Endodermal cell (in vitro differentiated cells): ENCODE data around the gene RAP1GAP2. TPM values are rescaled to one million over a fixed set of nuclear protein-coding genes. Genes with fewer than 3 reads are reported as not detected.

Experiments
- DNase-seq: peaks from one replicate; pipeline ENCODE4 v3.0.0-alpha.2; 2017
- H3K27ac ChIP-seq: 2 replicates; pipeline ENCODE4 v1.5.1; 2013; ENCODE audit warnings: mild to moderate bottlenecking, low read depth, low read length, moderate library complexity
- H3K27me3 ChIP-seq: 2 replicates; pipeline ENCODE4 v1.6.1; 2013; ENCODE audit warnings: mild to moderate bottlenecking, low read length, moderate library complexity; ENCODE audit not compliant: insufficient read depth, control insufficient read depth, poor library complexity, severe bottlenecking
- H3K36me3 ChIP-seq: 2 replicates; pipeline ENCODE4 v1.7.0; 2013; ENCODE audit warnings: mild to moderate bottlenecking, low read length, moderate library complexity; ENCODE audit not compliant: control insufficient read depth, insufficient read depth
- H3K4me1 ChIP-seq: one replicate; pipeline ENCODE4 v1.7.0; 2013; ENCODE audit warnings: low read length; ENCODE audit not compliant: control insufficient read depth, insufficient read depth
- H3K4me3 ChIP-seq: 2 replicates; pipeline ENCODE4 v1.5.1; 2013; ENCODE audit warnings: mild to moderate bottlenecking, low read length, moderate library complexity
- H3K9ac ChIP-seq: 2 replicates; pipeline ENCODE4 v1.6.1; 2013; ENCODE audit warnings: mild to moderate bottlenecking, low read length, moderate library complexity; ENCODE audit not compliant: poor library complexity, severe bottlenecking; ENCODE audit errors: extremely low read depth
- H3K9me3 ChIP-seq: 2 replicates; pipeline ENCODE4 v1.6.1; 2013; ENCODE audit warnings: mild to moderate bottlenecking, low read length, moderate library complexity; ENCODE audit not compliant: control insufficient read depth
- H3K27ac Mint-ChIP-seq: 2 replicates; pipeline ENCODE4 v1.8.0; 2020; ENCODE audit warnings: mixed read lengths
- H3K27me3 Mint-ChIP-seq: 2 replicates; pipeline ENCODE4 v1.8.0; 2021; ENCODE audit warnings: mild to moderate bottlenecking, mixed read lengths; ENCODE audit not compliant: insufficient read depth
- H3K36me3 Mint-ChIP-seq: 2 replicates; pipeline ENCODE4 v1.8.0; 2020; ENCODE audit warnings: low read depth, mixed read lengths
- H3K4me1 Mint-ChIP-seq: 2 replicates; pipeline ENCODE4 v1.8.0; 2020; ENCODE audit warnings: mixed read lengths
- H3K4me3 Mint-ChIP-seq: 2 replicates; pipeline ENCODE4 v1.8.0; 2020; ENCODE audit warnings: mild to moderate bottlenecking, moderate library complexity, mixed read lengths
- H3K9me3 Mint-ChIP-seq: 2 replicates; pipeline ENCODE4 v1.8.0; 2020; ENCODE audit warnings: mild to moderate bottlenecking, mixed read lengths
- CTCF ChIP-seq: fragments of 200-600 bp; sonication (generic); conservative IDR thresholded peaks from 2 replicates; pipeline ENCODE4 v1.5.0; 2021; ENCODE audit warnings: antibody characterized with exemption, mild to moderate bottlenecking
- WGBS, 2 experiments: methylation state at CpG; one replicate each; pipeline versions ENCODE4 v1.1.5 to v1.1.7; 2013; ENCODE audit warnings: missing lambda C conversion rate in 2 of 2, mixed read lengths in 1 of 2; ENCODE audit not compliant: insufficient coverage in 1 of 2, insufficient read length in 1 of 2; 5-methylcytosine and 5-hydroxymethylcytosine counted together
- total RNA-seq, 2 donors: library from RNA; stranded (reverse); fragmentation: NEBNext Ultra II Directional in 1 of 2; extraction: Animal tissue kit (Norgen Biotek cat#: 25700) in 1 of 2; gene quantifications; 2 replicates in 1 of 2; 3 replicates in 1 of 2; pipeline ENCODE4 v1.2.1, GENCODE V29; 2021

The RAP1GAP2 gene
- total RNA-seq, 2 donors from 2014 or later, result 18.0 to 44.3 TPM

- Histone ChIP-seq H3K27ac (no peak overlapping the region), H3K9ac (no peak overlapping the region), H3K9me3 (no peaks in the 10 kb centered on the region), H3K4me1 (peaks cover 12% of the 10 kb centered on the region), H3K27me3 (no peaks in the 10 kb centered on the region), H3K4me3 (no peak overlapping the region), H3K36me3 (no peaks in the 10 kb centered on the region)
- DNase-seq, result peak; percentile 96
- no peaks in the 10 kb centered on the region for H3K9me3 Mint-ChIP-seq
- WGBS, 2 experiments, result 78 to 83% methylated on average over 6 to 7 of the region's 7 CpGs
- peak overlapping the region; percentile 96 for H3K27ac Mint-ChIP-seq
- H3K4me1 Mint-ChIP-seq, result peaks cover 45% of the 10 kb centered on the region
- TF ChIP-seq CTCF, result no peak
- H3K36me3 Mint-ChIP-seq, result peaks cover 6% of the 10 kb centered on the region
- no peaks in the 10 kb centered on the region for H3K27me3 Mint-ChIP-seq
- peak overlapping the region; percentile 17 for H3K4me3 Mint-ChIP-seq
These were observed 75.0 kb downstream of the RAP1GAP2 start for GRCh38 chr17:2871205-2871604.

- Histone ChIP-seq H3K36me3 (no peaks in the 10 kb centered on the region), H3K9ac (no peak overlapping the region), H3K4me1 (peaks cover 12% of the 10 kb centered on the region), H3K27me3 (no peaks in the 10 kb centered on the region), H3K4me3 (no peak overlapping the region), H3K9me3 (no peaks in the 10 kb centered on the region), H3K27ac (no peak overlapping the region)
- Mint-ChIP-seq H3K4me3 (peak overlapping the region; percentile 17), H3K4me1 (peaks cover 49% of the 10 kb centered on the region), H3K9me3 (no peaks in the 10 kb centered on the region), H3K27me3 (no peaks in the 10 kb centered on the region), H3K36me3 (peaks cover 6% of the 10 kb centered on the region), H3K27ac (peak overlapping the region; percentile 96)
- 90 to 92% methylated on average over 5 to 9 of the region's 9 CpGs for WGBS, 2 experiments
- no peak for DNase-seq
- TF ChIP-seq CTCF, result no peak
These were observed 75.5 kb downstream of the RAP1GAP2 start for GRCh38 chr17:2871720-2872119.

GRCh38 chr17:2872282-2872681 is 76.0 kb downstream of the RAP1GAP2 start:
- no peak for TF ChIP-seq CTCF
- Mint-ChIP-seq H3K4me1 (peaks cover 49% of the 10 kb centered on the region), H3K27me3 (no peaks in the 10 kb centered on the region), H3K4me3 (no peak overlapping the region), H3K9me3 (no peaks in the 10 kb centered on the region), H3K27ac (peak overlapping the region; percentile 96), H3K36me3 (peaks cover 8% of the 10 kb centered on the region)
- Histone ChIP-seq H3K4me3 (no peak overlapping the region), H3K36me3 (no peaks in the 10 kb centered on the region), H3K4me1 (peaks cover 12% of the 10 kb centered on the region), H3K9me3 (no peaks in the 10 kb centered on the region), H3K9ac (no peak overlapping the region), H3K27me3 (no peaks in the 10 kb centered on the region), H3K27ac (peak overlapping the region; percentile 30)
- peak; percentile 92 for DNase-seq
- WGBS, 2 experiments, result 20 to 28% methylated on average over 8 of the region's 8 CpGs
